OCI-M2 (cell line): Measurements from ENCODE around the gene FTCDNL1.

Source experiments
- DNase-seq: peaks from one replicate; lab custom pipeline; 2025; ENCODE audit not compliant: unreplicated experiment; lab: John Stamatoyannopoulos, UW

FTCDNL1 gene

DNA sequence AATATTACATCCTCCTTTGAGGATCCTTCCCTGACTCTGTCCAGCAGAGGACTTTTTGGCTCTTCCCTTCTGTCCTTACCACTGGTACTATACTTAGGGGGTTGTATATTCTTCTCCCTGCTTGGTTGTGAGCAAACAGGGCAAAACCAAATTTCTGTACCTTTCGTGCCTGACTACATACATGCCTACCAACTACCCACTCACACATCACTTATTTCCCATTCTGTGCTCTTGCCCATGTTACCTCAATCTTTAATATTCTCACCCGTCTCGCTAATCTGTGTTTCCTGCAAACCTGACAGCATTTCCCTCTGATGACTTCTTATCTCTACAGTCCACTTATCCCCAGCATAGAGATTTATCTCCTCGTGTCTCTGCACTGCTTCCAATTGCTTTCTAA lies 58.6 kb downstream of the FTCDNL1 start:
- DNase-seq: no peak

DNA sequence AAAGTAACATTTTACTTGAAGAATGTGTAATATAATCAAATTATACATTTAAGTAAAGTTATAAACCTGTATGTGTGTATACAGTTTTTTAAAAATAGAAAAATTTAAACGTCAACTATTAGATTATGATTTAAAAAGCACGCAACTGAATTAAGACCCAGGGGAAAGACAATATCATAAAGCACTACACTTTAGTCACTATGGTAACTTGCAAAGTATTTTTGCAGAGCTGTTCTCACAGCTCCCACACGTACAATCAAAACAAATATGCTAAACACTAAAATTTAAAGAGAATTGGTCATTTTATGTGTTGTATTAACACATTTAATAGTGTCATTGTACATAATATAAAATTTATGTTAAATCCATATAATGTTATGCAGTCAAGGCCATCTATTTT lies 59.7 kb downstream of the FTCDNL1 start:
- no peak for DNase-seq

DNA sequence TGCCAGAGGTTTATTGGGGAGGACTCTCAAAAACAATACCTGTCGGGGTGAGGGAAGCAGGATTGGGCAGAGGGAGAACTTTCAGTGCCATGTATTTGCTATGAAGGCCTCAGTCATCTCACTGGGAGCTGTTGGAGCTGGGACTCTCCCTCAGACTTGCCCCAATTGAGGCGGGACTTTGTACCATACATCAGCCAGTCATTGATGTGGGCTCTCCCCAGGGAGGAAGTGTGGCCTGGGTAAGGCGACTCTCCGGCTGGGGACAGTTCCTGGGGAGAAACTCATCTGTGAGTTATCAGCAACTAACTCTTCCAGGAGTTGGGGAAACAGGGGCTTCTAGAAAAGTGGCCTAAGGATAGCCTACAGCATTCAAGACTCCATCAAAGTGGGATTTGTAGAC lies 66.5 kb downstream of the FTCDNL1 start:
- DNase-seq: no peak

DNA sequence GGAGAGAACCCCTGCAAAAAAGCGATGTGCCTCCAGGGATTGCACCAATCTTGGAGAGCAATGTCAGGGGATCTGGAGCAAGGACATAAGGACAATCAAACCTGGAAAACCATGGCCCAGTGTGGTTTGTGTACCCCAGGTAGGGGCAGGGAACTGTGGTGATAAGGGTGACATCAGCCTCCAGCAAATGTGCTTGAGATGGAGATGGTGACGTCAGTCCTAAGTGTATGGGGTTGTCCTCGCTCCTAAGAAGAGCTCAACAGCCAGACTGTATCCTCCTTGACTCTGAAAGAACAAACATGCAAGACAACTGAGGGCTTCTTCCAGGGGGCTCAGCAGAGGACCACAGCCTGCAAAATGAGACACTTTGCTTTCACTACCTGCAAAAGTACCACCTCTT lies 71.4 kb downstream of the FTCDNL1 start:
- no peak for DNase-seq

DNA sequence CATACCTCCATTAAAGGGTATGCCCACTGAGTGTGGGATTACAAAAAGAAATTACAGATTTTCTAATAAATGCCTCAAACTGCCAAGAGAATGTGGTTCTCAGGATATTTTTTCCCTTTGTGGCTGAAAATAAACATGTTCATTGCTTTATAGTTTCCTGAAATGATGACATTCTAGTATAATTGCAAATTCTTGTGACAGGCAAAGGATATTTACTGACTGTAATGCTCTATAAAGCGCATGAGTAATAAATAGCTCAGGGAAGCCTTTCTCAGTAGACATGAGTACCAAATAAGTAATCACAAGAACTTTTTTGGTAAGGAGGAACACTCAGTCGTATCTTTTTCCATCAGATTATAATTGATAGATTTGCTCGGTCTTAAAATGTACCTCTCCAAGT lies 72.3 kb downstream of the FTCDNL1 start:
- DNase-seq: no peak

- DNase-seq: no peak
Observed at GRCh38 chr2:199777916-199778315, 73.1 kb downstream of the FTCDNL1 start.

- DNase-seq: no peak
Observed at GRCh38 chr2:199777315-199777714, 73.7 kb downstream of the FTCDNL1 start.

- DNase-seq: no peak
Observed at GRCh38 chr2:199775267-199775666, 75.7 kb downstream of the FTCDNL1 start.

DNA sequence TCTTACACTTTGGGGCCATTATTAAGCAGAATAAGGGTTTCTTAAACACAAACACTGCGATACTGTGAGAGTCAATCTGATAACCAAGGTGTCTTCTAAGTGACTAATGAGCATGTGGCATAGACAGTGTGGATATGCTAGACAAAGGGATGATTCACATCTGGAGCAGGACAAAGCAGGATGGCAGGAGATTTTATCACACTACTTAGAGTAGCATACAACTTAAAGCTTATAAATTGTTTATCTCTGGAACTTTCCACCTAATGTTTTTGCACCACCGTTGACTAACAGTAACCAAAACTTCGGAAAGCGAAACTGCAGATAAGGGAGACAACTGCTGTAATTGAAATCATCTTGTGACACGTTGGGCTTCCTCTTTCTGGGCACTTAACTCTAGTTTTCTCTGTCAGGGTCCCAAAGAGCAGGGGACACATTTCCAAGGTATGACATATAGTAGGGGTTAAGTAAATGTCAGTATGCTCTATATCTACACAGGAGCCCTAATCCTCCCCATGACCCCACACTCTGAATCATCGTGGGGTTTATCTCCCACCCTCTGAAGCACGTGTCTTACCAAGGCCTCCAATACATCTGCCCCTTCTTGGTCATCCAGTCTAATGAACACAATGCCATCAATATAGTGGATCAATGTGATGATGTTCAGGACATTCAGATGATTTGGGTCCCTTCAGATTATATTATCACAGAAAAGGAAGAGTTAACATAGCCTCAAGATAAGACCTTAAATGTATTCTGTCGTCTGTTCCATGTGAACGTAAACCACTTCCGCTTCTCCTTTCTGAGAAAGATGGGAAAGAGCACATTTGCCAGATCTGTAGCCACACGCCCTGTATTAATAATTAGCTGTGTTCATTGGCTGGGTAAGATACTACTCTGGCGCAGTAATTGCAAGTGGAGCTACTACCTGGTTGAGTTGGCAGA lies 78.7 kb downstream of the FTCDNL1 start:
- DNase-seq: no peak

DNA sequence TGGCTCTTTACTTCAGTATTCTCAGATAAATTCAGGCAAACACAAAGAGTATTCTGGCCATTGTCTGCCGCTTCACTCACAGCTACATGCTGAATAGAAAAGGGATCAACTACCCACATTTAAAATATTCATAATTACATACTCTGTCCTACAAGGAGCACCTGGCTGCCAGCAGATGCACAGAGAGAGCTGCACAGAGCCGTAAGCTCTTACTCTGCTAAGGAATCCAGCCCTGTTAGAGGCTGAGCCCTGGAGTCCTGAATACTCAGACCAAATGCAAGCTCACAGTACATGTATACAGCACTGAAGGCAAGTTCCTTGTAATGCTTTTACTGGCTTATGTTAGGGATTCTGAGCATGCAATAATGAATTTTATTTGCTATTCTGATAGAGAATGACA lies 80.3 kb downstream of the FTCDNL1 start:
- DNase-seq: no peak

DNA sequence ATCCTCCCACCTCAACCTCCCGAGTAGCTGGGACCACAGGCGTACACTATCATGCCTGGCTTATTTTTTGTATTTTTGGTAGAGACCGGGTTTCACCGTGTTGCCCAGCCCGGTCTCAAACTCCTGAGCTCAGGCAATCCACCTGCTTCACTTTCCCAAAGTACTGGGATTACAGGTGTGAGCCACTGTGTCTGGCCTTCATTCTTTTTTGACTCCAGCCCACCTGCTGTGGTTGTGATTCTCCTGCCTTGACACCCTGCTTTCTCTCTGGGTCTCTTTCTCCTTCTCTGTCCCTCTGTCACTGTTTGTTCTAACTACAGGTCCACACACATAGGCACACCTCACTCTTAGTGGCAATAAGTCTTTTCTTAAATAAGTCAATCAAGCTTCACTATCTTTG lies 85.3 kb downstream of the FTCDNL1 start:
- DNase-seq: no peak

- no peak for DNase-seq
Observed at GRCh38 chr2:199764273-199764800, 86.7 kb downstream of the FTCDNL1 start.

DNA sequence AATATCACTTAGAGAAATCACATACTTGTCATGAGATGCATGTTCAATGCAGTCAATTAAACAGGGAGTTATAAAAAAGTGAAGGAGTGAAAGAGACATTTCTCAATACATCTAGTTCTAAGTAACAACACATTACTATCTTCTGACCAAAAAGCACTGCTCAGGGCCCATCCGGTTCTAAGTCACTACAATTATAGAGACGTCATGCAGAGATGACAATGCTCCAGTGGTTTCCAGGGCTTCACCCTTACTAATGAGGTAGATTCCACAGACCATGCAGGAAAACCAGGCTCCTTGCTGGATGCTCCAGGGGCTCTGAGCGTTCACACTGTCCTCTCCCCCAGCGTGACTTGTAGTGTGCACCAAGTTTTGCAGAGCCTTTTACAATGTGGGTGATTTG lies 88.0 kb downstream of the FTCDNL1 start:
- DNase-seq: no peak

GRCh38 chr2:199760574-199760973 lies 90.4 kb downstream of the FTCDNL1 start:
- DNase-seq: no peak

DNA sequence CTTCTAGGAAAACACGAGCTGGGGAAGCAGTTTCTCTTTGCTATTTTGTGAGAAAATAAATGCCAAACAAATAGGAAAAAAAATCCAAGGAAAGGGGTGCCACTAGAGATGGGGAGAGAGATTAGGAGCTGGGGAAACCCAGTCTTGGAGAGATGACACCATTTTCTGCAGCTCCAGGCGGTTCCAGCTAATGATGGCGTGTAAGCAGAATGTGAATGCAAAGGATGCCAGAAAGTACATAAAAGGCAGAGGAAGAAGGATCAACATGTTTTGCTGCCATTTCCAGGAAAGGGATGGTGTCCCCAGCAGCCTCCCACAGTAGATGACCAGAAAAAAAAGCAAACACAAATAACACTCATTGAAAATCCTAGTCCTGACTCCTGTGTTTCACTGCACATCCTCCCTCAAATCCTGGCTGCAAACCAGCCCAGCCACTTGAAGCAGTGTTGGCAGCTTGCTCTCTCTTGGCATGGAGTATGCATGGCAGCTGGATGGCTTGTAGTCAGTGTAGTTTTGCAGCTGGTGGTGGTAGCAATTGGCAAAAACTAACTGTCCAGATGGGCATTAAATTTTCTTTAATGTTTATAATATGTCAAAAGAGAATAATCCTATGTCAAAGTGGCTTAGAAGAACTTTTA lies 93.6 kb downstream of the FTCDNL1 start:
- DNase-seq: no peak

GRCh38 chr2:199756743-199757142 lies 94.2 kb downstream of the FTCDNL1 start:
- DNase-seq: no peak

DNA sequence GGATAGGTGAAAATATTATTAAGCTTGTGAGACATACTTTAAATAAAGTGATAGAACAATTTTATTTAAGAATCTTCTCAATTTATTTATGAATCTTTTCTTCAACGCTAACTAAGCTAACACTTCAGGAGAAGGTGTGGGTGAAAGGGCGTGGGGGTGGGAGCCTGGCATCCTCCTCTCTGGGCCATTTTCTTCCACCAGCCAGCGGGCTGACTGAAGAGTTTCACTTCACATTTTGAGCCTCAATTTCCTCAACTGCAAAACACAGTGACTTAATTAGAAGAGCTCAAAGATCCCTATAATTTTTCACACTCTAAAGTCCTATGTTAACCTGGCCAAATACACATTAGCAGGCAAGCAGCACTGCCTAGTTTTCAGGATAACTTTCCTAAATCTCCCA lies 94.8 kb downstream of the FTCDNL1 start:
- no peak for DNase-seq

- DNase-seq: no peak
Observed at GRCh38 chr2:199754766-199755165, 96.2 kb downstream of the FTCDNL1 start.

GRCh38 chr2:199751492-199752120 lies 99.4 kb downstream of the FTCDNL1 start:
- DNase-seq: no peak

GRCh38 chr2:199749571-199749970 lies 101.4 kb downstream of the FTCDNL1 start:
- DNase-seq: no peak

GRCh38 chr2:199744724-199745123 lies 106.3 kb downstream of the FTCDNL1 start:
- no peak for DNase-seq

DNA sequence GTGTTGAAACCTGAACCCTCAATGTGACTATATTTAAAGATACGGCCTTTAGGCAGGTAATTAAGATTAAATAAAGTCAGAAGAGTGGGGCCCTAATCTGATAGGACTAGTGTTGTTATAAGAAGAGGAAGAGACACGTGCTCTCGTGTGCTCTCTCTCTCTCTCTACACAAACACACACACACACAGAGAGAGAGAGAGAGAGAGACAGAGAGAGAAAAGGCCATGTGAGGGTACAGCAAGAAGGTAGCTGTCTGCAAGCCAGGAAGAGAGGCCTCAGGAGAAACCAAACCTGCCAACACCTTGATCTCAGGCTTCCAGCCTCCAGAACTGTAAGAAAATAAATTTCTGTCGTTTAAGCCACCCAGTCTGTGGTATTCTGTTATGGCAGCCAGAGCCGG lies 106.7 kb downstream of the FTCDNL1 start:
- DNase-seq: no peak
